HG02623 (cell line): ENCODE measurements around the gene DCAF5.

Source experiments
- ATAC-seq: cut with Tn5 transposase; IDR thresholded peaks from one replicate; pipeline ENCODE4 v1.9.1; 2021; ENCODE audit warnings: moderate library complexity; ENCODE audit not compliant: unreplicated experiment

DCAF5 gene

GRCh38 chr14:69142101-69142500 is 10.8 kb downstream of the DCAF5 start:
- no peak for ATAC-seq

GRCh38 chr14:69141550-69141949 is 11.4 kb downstream of the DCAF5 start:
- ATAC-seq, result no peak

GRCh38 chr14:69139743-69140142 is 13.2 kb downstream of the DCAF5 start:
- no peak for ATAC-seq

GRCh38 chr14:69137843-69138535 is 14.9 kb downstream of the DCAF5 start:
- no peak for ATAC-seq

GRCh38 chr14:69137416-69137815 is 15.5 kb downstream of the DCAF5 start:
- ATAC-seq, result no peak

- no peak for ATAC-seq
Measured at GRCh38 chr14:69135133-69135532, 17.8 kb downstream of the DCAF5 start.

- no peak for ATAC-seq
Measured at GRCh38 chr14:69133206-69134125, 19.5 kb downstream of the DCAF5 start.

GRCh38 chr14:69132513-69133181 is 20.3 kb downstream of the DCAF5 start:
- no peak for ATAC-seq

GRCh38 chr14:69131176-69131575 is 21.7 kb downstream of the DCAF5 start:
- no peak for ATAC-seq

GRCh38 chr14:69129264-69129880 is 23.5 kb downstream of the DCAF5 start:
- ATAC-seq, result no peak

GRCh38 chr14:69118305-69118704 is 34.6 kb downstream of the DCAF5 start:
- no peak for ATAC-seq

- ATAC-seq, result no peak
Measured at GRCh38 chr14:69117020-69117767, 35.7 kb downstream of the DCAF5 start.

- no peak for ATAC-seq
Measured at GRCh38 chr14:69115407-69116185, 37.3 kb downstream of the DCAF5 start.

GRCh38 chr14:69114763-69115162 is 38.2 kb downstream of the DCAF5 start:
- ATAC-seq, result no peak

GRCh38 chr14:69108358-69108757 is 44.6 kb downstream of the DCAF5 start:
- no peak for ATAC-seq

- no peak for ATAC-seq
Measured at GRCh38 chr14:69107407-69108003, 45.4 kb downstream of the DCAF5 start.

- no peak for ATAC-seq
Measured at GRCh38 chr14:69106451-69106850, 46.5 kb downstream of the DCAF5 start.

GRCh38 chr14:69105326-69105725 is 47.6 kb downstream of the DCAF5 start:
- ATAC-seq, result no peak

GRCh38 chr14:69101331-69101826 is 51.5 kb downstream of the DCAF5 start:
- no peak for ATAC-seq
